Activated CD4-positive, alpha-beta T cell treated with anti-CD3 and anti-CD28 coated beads for 36 hours (primary cell): ENCODE results near the gene WDR74. TPM values are rescaled to one million over a fixed set of nuclear protein-coding genes. Genes with fewer than 3 reads are reported as not detected.
"Not testable (repeated sequence)": the region's sequence is repeated elsewhere in the genome, so short reads cannot be mapped to it uniquely, and the experiment has no call there.

ENCODE experiments used
- ATAC-seq: fragments of 200-7000 bp; cut with Tn5 transposase; one replicate; pipeline ENCODE4 v1.10.0; 2021; ENCODE audit warnings: mild to moderate bottlenecking, moderate library complexity
- CTCF ChIA-PET: fragments of 350-600 bp; sonication (Branson Sonifier 250); formaldehyde crosslinking; loops from one replicate; lab custom pipeline; 2021; ENCODE audit warnings: antibody characterized with exemption; lab: Charles Lee
- POLR2A ChIA-PET: fragments of 350-600 bp; sonication (Branson Sonifier 250); formaldehyde crosslinking; loops from one replicate; lab custom pipeline; 2021; ENCODE audit warnings: antibody characterized with exemption, inconsistent platforms; lab: Charles Lee
- DNase-seq: peaks from one replicate; pipeline ENCODE4 v3.0.0-alpha.2; 2020
- H3K27ac Mint-ChIP-seq: one replicate; pipeline ENCODE4 v1.8.0; 2021; ENCODE audit warnings: mixed read lengths
- H3K27me3 Mint-ChIP-seq: one replicate; pipeline ENCODE4 v1.8.0; 2021; ENCODE audit warnings: mixed read lengths
- H3K36me3 Mint-ChIP-seq: one replicate; pipeline ENCODE4 v1.8.0; 2021; ENCODE audit warnings: low read depth, mixed read lengths
- H3K4me1 Mint-ChIP-seq: one replicate; pipeline ENCODE4 v1.8.0; 2021; ENCODE audit warnings: mixed read lengths
- H3K4me3 Mint-ChIP-seq: one replicate; pipeline ENCODE4 v1.8.0; 2021; ENCODE audit warnings: mild to moderate bottlenecking, moderate library complexity, mixed read lengths
- H3K9me3 Mint-ChIP-seq: one replicate; pipeline ENCODE4 v1.8.0; 2021; ENCODE audit warnings: low read depth, mixed read lengths
- intact Hi-C, 2 experiments: fragments of 100-400 bp; cut with DNase I in 1 of 2; cut with micrococcal nuclease in 1 of 2; formaldehyde crosslinking; loops; one replicate each; pipeline versions ENCODE4 v1.14.2 to v1.15.1; 2022 to 2024; cut with DNase I, micrococcal nuclease
- total RNA-seq, 2 experiments: library from RNA; stranded (reverse); gene quantifications; one replicate each; pipeline ENCODE4 v1.2.3, GENCODE V29; 2021

Gene WDR74
- total RNA-seq, 2 experiments from 2014 or later, result 83.1 to 93.1 TPM

DNA sequence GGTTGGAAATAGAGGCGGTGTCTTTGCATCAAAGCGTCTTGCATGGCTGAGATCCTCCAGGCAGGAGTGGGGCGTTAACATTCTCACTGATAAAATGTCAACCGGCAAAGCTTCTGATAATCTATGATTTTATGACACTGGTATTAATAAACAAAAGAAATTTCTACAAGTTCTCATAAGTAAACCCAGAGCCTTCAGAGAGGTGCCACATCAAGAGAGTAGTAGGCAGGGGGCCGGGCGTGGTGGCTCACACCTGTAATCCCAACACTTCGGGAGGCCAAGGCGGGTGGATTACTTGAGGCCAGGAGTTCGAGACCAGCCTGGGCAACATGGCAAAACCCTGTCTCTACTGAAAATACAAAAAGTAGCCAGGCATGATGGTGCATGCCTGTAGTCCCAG lies 3.5 kb upstream of the WDR74 start:
- H3K36me3 Mint-ChIP-seq, H3K9me3 Mint-ChIP-seq, DNase-seq, H3K4me3 Mint-ChIP-seq, H3K27me3 Mint-ChIP-seq, H3K27ac Mint-ChIP-seq, ATAC-seq: not testable (repeated sequence)
- ChIA-PET POLR2A (interaction anchor here (1.0 to 1.2 kb wide), 3 partner anchors 9 to 13 kb away, joined by 4 to 9 read pairs (median 8); no protein-coding TSS in a partner anchor), CTCF (interaction anchor here (1.0 kb wide), 1 partner anchor 9 kb away, joined by 3 read pairs; no protein-coding TSS in a partner anchor)
- intact Hi-C loops, result loop anchor here in 1 of 2 experiments (5.0 kb wide), 1 partner anchor 171 kb away; the partner anchor contains the start of genes LBHD1 and UQCC3
- H3K4me1 Mint-ChIP-seq, result peaks cover 15% of the 10 kb centered on the region

- Mint-ChIP-seq H3K36me3 (peaks cover 13% of the 10 kb centered on the region), H3K4me1 (peaks cover 21% of the 10 kb centered on the region), H3K4me3 (no peak overlapping the region), H3K9me3 (no peaks in the 10 kb centered on the region), H3K27ac (no peak overlapping the region), H3K27me3 (no peaks in the 10 kb centered on the region)
- ATAC-seq (no peak), DNase-seq (peak; percentile 64)
- intact Hi-C loops, result loop anchor here in 1 of 2 experiments (5.0 kb wide), 1 partner anchor 170 kb away; the partner anchor contains the start of genes LBHD1 and UQCC3
- POLR2A ChIA-PET, result interaction anchor here (0.6 to 3.4 kb wide), 20 partner anchors 9 to 292 kb away, joined by 4 to 383 read pairs (median 14); partner anchors contain the start of genes BSCL2, GNG3, HNRNPUL2 and NXF1
- CTCF ChIA-PET, result interaction anchor here (1.0 to 2.6 kb wide), 2 partner anchors 9 to 55 kb away, joined by 3 to 12 read pairs; partner anchors contain the start of gene TMEM179B
Observed at GRCh38 chr11:62842171-62842741, 2.9 kb upstream of the WDR74 start.

GRCh38 chr11:62841361-62842170 lies 2.2 kb upstream of the WDR74 start:
- H3K36me3 Mint-ChIP-seq, result peaks cover 17% of the 10 kb centered on the region
- H3K4me1 Mint-ChIP-seq, result peaks cover 24% of the 10 kb centered on the region
- CTCF ChIA-PET, result interaction anchor here (0.9 to 2.6 kb wide), 9 partner anchors 11 to 115 kb away, joined by 3 to 12 read pairs (median 6); partner anchors contain the start of genes HNRNPUL2, SLC3A2 and TMEM179B
- H3K27ac Mint-ChIP-seq, result no peak overlapping the region
- no peak overlapping the region for H3K4me3 Mint-ChIP-seq
- intact Hi-C loops, result loop anchor here (1.0 to 5.0 kb wide), 8 partner anchors 14 to 285 kb away; partner anchors contain the start of genes HNRNPUL2 (in 2 of the 2), UQCC3 (in 2 of the 2), LBHD1 (in 1 of the 2) and TUT1 (in 1 of the 2)
- DNase-seq, result peak; percentile 86
- H3K27me3 Mint-ChIP-seq, result no peaks in the 10 kb centered on the region
- peak; percentile 67 for ATAC-seq
- no peaks in the 10 kb centered on the region for H3K9me3 Mint-ChIP-seq
- POLR2A ChIA-PET, result interaction anchor here (0.6 to 3.4 kb wide), 65 partner anchors 9 to 1345 kb away, joined by 3 to 383 read pairs (median 6); partner anchors contain the start of genes AHNAK, BSCL2, C11orf98 and CSKMT

GRCh38 chr11:62840721-62841360 lies 1.5 kb upstream of the WDR74 start:
- DNase-seq (peak; percentile 91), ATAC-seq (peak; percentile 20)
- intact Hi-C loops, result loop anchor here (1.0 to 5.0 kb wide), 9 partner anchors 14 to 284 kb away; partner anchors contain the start of genes HNRNPUL2 (in 2 of the 2), UQCC3 (in 2 of the 2), LBHD1 (in 1 of the 2) and TMEM179B (in 1 of the 2)
- not testable (repeated sequence) for H3K27ac Mint-ChIP-seq, H3K27me3 Mint-ChIP-seq, H3K4me3 Mint-ChIP-seq, H3K9me3 Mint-ChIP-seq
- CTCF ChIA-PET, result interaction anchor here (0.9 to 2.6 kb wide), 9 partner anchors 11 to 114 kb away, joined by 3 to 12 read pairs (median 6); partner anchors contain the start of genes HNRNPUL2, SLC3A2 and TMEM179B
- peaks cover 20% of the 10 kb centered on the region for H3K36me3 Mint-ChIP-seq
- peaks cover 28% of the 10 kb centered on the region for H3K4me1 Mint-ChIP-seq
- POLR2A ChIA-PET, result interaction anchor here (0.6 to 3.4 kb wide), 66 partner anchors 9 to 1346 kb away, joined by 3 to 383 read pairs (median 6); partner anchors contain the start of genes AHNAK, BSCL2, C11orf98 and CSKMT

GRCh38 chr11:62835336-62835735 lies 4.1 kb downstream of the WDR74 start:
- Mint-ChIP-seq H3K27ac (no peak overlapping the region), H3K27me3 (no peaks in the 10 kb centered on the region), H3K36me3 (peaks cover 40% of the 10 kb centered on the region), H3K4me1 (peaks cover 49% of the 10 kb centered on the region), H3K4me3 (no peak overlapping the region), H3K9me3 (no peaks in the 10 kb centered on the region)
- DNase-seq (no peak), ATAC-seq (no peak)
- intact Hi-C loops, result no loop called here
- POLR2A ChIA-PET, result interaction anchor here (0.6 kb wide), 1 partner anchor 45 kb away, joined by 3 read pairs; no protein-coding TSS in a partner anchor
- CTCF ChIA-PET, result no interaction called here

GRCh38 chr11:62832336-62833234 lies 6.8 kb downstream of the WDR74 start, which contains the start of gene TEX54:
Gene TEX54 (minus strand): TSS chr11:62832841.
- H3K4me3 Mint-ChIP-seq, result peak within 1 kb of the TSS; percentile 84
- peaks cover 43% of the 10 kb centered on the region for H3K4me1 Mint-ChIP-seq
- no peaks in the 10 kb centered on the region for H3K27me3 Mint-ChIP-seq
- H3K27ac Mint-ChIP-seq, result peak within 1 kb of the TSS; percentile 99
- intact Hi-C loops, result loop anchor here in 1 of 2 experiments (1.0 to 2.0 kb wide), 7 partner anchors 27 to 242 kb away; partner anchors contain the start of genes NXF1, SLC3A2, TMEM179B and TTC9C
- ChIA-PET POLR2A (interaction anchor here (0.6 to 2.8 kb wide), 15 partner anchors 8 to 293 kb away, joined by 3 to 73 read pairs (median 10); partner anchors contain the start of genes C11orf98, CSKMT, MTA2 and TMEM179B), CTCF (interaction anchor here (0.6 to 1.2 kb wide), 8 partner anchors 37 to 438 kb away, joined by 3 to 5 read pairs (median 4); partner anchors contain the start of genes MTA2 and ZBTB3)
- ATAC-seq (peak; percentile 1), DNase-seq (no peak)
- peaks cover 29% of the 10 kb centered on the region for H3K36me3 Mint-ChIP-seq
- no peaks in the 10 kb centered on the region for H3K9me3 Mint-ChIP-seq

DNA sequence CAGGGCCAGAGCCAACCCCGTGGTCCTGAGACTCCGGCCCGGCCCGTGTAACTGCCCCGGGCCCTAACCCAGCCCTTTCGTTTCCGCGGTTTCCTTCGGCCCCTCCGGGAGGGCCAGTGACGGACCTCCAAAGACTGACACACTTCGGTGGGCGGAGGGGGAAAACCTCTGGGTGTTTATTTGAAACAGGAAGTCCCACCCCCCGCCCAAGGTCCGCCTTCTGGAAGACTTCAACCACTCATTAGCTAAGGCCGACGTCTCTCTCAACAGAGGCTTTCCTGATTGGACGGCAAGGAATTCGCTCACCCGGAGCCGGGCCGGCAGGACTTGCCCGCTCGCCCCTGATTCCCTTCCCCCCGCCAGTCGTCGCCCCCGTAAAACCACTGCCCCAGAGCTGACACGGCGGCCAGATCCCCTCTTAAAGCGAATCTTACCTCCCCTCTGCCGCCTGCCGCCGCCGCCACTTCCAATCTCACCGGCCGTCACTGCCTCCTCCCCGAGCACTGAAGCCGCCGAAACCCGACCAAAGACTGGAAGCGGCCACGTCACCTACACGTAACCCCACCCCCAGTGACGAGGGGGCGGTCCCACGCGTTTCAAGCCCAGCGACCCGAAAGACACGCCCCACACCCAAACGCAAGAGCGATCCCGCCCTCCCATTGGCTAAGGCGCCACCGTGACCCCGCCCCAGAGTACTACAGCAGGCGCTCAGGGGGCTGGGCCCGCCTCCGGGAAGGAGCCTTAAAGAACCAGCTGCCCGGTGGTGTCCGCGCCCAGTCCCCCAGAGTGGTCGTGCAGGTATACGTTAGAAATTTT lies 7.7 kb downstream of the WDR74 start, which contains the start of gene STX5:
Gene STX5, minus strand, starts transcription at position 532 of the 816 bp plus-strand sequence. CDS start 808 bp downstream, outside the sequence.
- Mint-ChIP-seq H3K27ac (peak within 1 kb of the TSS; percentile 99), H3K36me3 (peaks cover 30% of the 10 kb centered on the region), H3K4me3 (peak within 1 kb of the TSS; percentile 84), H3K4me1 (peaks cover 38% of the 10 kb centered on the region), H3K9me3 (no peaks in the 10 kb centered on the region), H3K27me3 (no peaks in the 10 kb centered on the region)
- ATAC-seq (peak; percentile 95), DNase-seq (peak; percentile 100)
- ChIA-PET CTCF (interaction anchor here (0.7 to 1.2 kb wide), 6 partner anchors 41 to 437 kb away, joined by 3 to 5 read pairs (median 4); no protein-coding TSS in a partner anchor), POLR2A (interaction anchor here (0.6 to 2.8 kb wide), 19 partner anchors 9 to 292 kb away, joined by 3 to 73 read pairs (median 5); partner anchors contain the start of genes C11orf98, CSKMT, INTS5 and TMEM179B)
- intact Hi-C loops, result loop anchor here (1.0 to 2.0 kb wide), 11 partner anchors 8 to 241 kb away; partner anchors contain the start of genes NXF1 (in 2 of the 2), WDR74 (in 2 of the 2), SLC3A2 (in 1 of the 2) and TAF6L (in 1 of the 2)

- ChIA-PET CTCF (interaction anchor here (0.6 to 1.2 kb wide), 5 partner anchors 44 to 436 kb away, joined by 3 to 5 read pairs (median 3); no protein-coding TSS in a partner anchor), POLR2A (interaction anchor here (0.7 to 2.8 kb wide), 9 partner anchors 10 to 240 kb away, joined by 3 to 73 read pairs (median 13); partner anchors contain the start of genes TUT1 and ZBTB3)
- Mint-ChIP-seq H3K4me3 (peak overlapping the region; percentile 84), H3K36me3 (peaks cover 26% of the 10 kb centered on the region), H3K27me3 (no peaks in the 10 kb centered on the region), H3K9me3 (no peaks in the 10 kb centered on the region), H3K4me1 (peaks cover 33% of the 10 kb centered on the region), H3K27ac (peak overlapping the region; percentile 99)
- DNase-seq, result no peak
- no peak for ATAC-seq
- intact Hi-C loops, result loop anchor here (1.0 to 2.0 kb wide), 4 partner anchors 8 to 60 kb away; partner anchors contain the start of genes WDR74 (in 2 of the 2), NXF1 (in 1 of the 2), TAF6L (in 1 of the 2) and TMEM223 (in 1 of the 2)
Observed at GRCh38 chr11:62830904-62831519, 8.4 kb downstream of the WDR74 start.
